Measurements from ENCODE around the gene CARM1.
A peak's percentile ranks its signal among the peaks of the same experiment; 100 is the strongest.

CARM1 gene

GRCh38 chr19:10913716-10914340 is 42.5 kb downstream of the CARM1 start:
- Histone ChIP-seq H3K36me3 (ENCODE audit: control insufficient read depth, insufficient read depth, low read length) (peaks cover 71% of the 10 kb centered on the region), H3K27ac (ENCODE audit: low read depth, low read length, severe bottlenecking) (no peak overlapping the region), H3K4me3 (ENCODE audit: extremely low read depth, insufficient read depth, low read length, poor library complexity, severe bottlenecking) (no peak overlapping the region), H3K4me1 (ENCODE audit: control insufficient read depth, insufficient read depth, low read length, poor library complexity, severe bottlenecking) (peaks cover 9% of the 10 kb centered on the region), H3K9me3 (ENCODE audit: control insufficient read depth, low read length) (no peaks in the 10 kb centered on the region)
- 97 to 98% methylated on average over 20 to 22 of the region's 24 CpGs for WGBS, 2 experiments (ENCODE audit: insufficient coverage in 2 of 2)

GRCh38 chr19:10915130-10916091 is 44.1 kb downstream of the CARM1 start:
- H3K4me1 ChIP-seq (ENCODE audit: control insufficient read depth, insufficient read depth, low read length, poor library complexity, severe bottlenecking), result peaks cover 9% of the 10 kb centered on the region
- no peak overlapping the region for H3K4me3 ChIP-seq (ENCODE audit: extremely low read depth, insufficient read depth, low read length, poor library complexity, severe bottlenecking)
- WGBS, 2 experiments (ENCODE audit: insufficient coverage in 2 of 2), result 92 to 93% methylated on average over 17 of the region's 19 CpGs
- no peak overlapping the region for H3K27ac ChIP-seq (ENCODE audit: low read depth, low read length, severe bottlenecking)
- peaks cover 73% of the 10 kb centered on the region for H3K36me3 ChIP-seq (ENCODE audit: control insufficient read depth, insufficient read depth, low read length)
- no peaks in the 10 kb centered on the region for H3K9me3 ChIP-seq (ENCODE audit: control insufficient read depth, low read length)

- Histone ChIP-seq H3K9me3 (ENCODE audit: control insufficient read depth, low read length) (no peaks in the 10 kb centered on the region), H3K27ac (ENCODE audit: low read depth, low read length, severe bottlenecking) (no peak overlapping the region), H3K36me3 (ENCODE audit: control insufficient read depth, insufficient read depth, low read length) (peaks cover 73% of the 10 kb centered on the region), H3K4me3 (ENCODE audit: extremely low read depth, insufficient read depth, low read length, poor library complexity, severe bottlenecking) (no peak overlapping the region), H3K4me1 (ENCODE audit: control insufficient read depth, insufficient read depth, low read length, poor library complexity, severe bottlenecking) (peaks cover 9% of the 10 kb centered on the region)
- WGBS, 2 experiments (ENCODE audit: insufficient coverage in 2 of 2), result 90 to 100% methylated on average over 2 to 5 of the region's 6 CpGs
These were observed 45.2 kb downstream of the CARM1 start for GRCh38 chr19:10916602-10917001.

GRCh38 chr19:10918359-10918758 is 47.0 kb downstream of the CARM1 start:
- Histone ChIP-seq H3K9me3 (ENCODE audit: control insufficient read depth, low read length) (no peaks in the 10 kb centered on the region), H3K27ac (ENCODE audit: low read depth, low read length, severe bottlenecking) (no peak overlapping the region), H3K4me1 (ENCODE audit: control insufficient read depth, insufficient read depth, low read length, poor library complexity, severe bottlenecking) (peaks cover 9% of the 10 kb centered on the region), H3K36me3 (ENCODE audit: control insufficient read depth, insufficient read depth, low read length) (peaks cover 69% of the 10 kb centered on the region), H3K4me3 (ENCODE audit: extremely low read depth, insufficient read depth, low read length, poor library complexity, severe bottlenecking) (no peak overlapping the region)
- WGBS, 2 experiments (ENCODE audit: insufficient coverage in 2 of 2), result 90 to 91% methylated on average over 9 to 10 of the region's 11 CpGs

- Histone ChIP-seq H3K4me1 (ENCODE audit: control insufficient read depth, insufficient read depth, low read length, poor library complexity, severe bottlenecking) (peaks cover 9% of the 10 kb centered on the region), H3K9me3 (ENCODE audit: control insufficient read depth, low read length) (no peaks in the 10 kb centered on the region), H3K27ac (ENCODE audit: low read depth, low read length, severe bottlenecking) (no peak overlapping the region), H3K36me3 (ENCODE audit: control insufficient read depth, insufficient read depth, low read length) (peaks cover 73% of the 10 kb centered on the region), H3K4me3 (ENCODE audit: extremely low read depth, insufficient read depth, low read length, poor library complexity, severe bottlenecking) (no peak overlapping the region)
- 95% methylated on average over 24 of the region's 26 CpGs for WGBS, 2 experiments (ENCODE audit: insufficient coverage in 2 of 2)
These were observed 48.3 kb downstream of the CARM1 start for GRCh38 chr19:10919352-10920287.

- Histone ChIP-seq H3K4me3 (ENCODE audit: extremely low read depth, insufficient read depth, low read length, poor library complexity, severe bottlenecking) (no peak overlapping the region), H3K36me3 (ENCODE audit: control insufficient read depth, insufficient read depth, low read length) (peaks cover 77% of the 10 kb centered on the region), H3K9me3 (ENCODE audit: control insufficient read depth, low read length) (no peaks in the 10 kb centered on the region), H3K4me1 (ENCODE audit: control insufficient read depth, insufficient read depth, low read length, poor library complexity, severe bottlenecking) (peaks cover 6% of the 10 kb centered on the region), H3K27ac (ENCODE audit: low read depth, low read length, severe bottlenecking) (no peak overlapping the region)
- 96 to 97% methylated on average over 8 to 10 of the region's 10 CpGs for WGBS, 2 experiments (ENCODE audit: insufficient coverage in 2 of 2)
These were observed 48.9 kb downstream of the CARM1 start for GRCh38 chr19:10920288-10920655.

- H3K4me1 ChIP-seq (ENCODE audit: control insufficient read depth, insufficient read depth, low read length, poor library complexity, severe bottlenecking), result peaks cover under 1% of the 10 kb centered on the region
- peaks cover 80% of the 10 kb centered on the region for H3K36me3 ChIP-seq (ENCODE audit: control insufficient read depth, insufficient read depth, low read length)
These were observed 49.4 kb downstream of the CARM1 start for GRCh38 chr19:10920781-10921180.

GRCh38 chr19:10921199-10921909 is 50.0 kb downstream of the CARM1 start:
- peaks cover 77% of the 10 kb centered on the region for H3K36me3 ChIP-seq (ENCODE audit: control insufficient read depth, insufficient read depth, low read length)
- no peaks in the 10 kb centered on the region for H3K4me1 ChIP-seq (ENCODE audit: control insufficient read depth, insufficient read depth, low read length, poor library complexity, severe bottlenecking)
- no peak overlapping the region for H3K4me3 ChIP-seq (ENCODE audit: extremely low read depth, insufficient read depth, low read length, poor library complexity, severe bottlenecking)
- H3K9me3 ChIP-seq (ENCODE audit: control insufficient read depth, low read length), result no peaks in the 10 kb centered on the region
- 94 to 96% methylated on average over 42 of the region's 43 CpGs for WGBS, 2 experiments (ENCODE audit: insufficient coverage in 2 of 2)
- H3K27ac ChIP-seq (ENCODE audit: low read depth, low read length, severe bottlenecking), result peak overlapping the region; percentile 23

More at GRCh38 chr19:10920781-10921180, 49.4 kb downstream of the CARM1 start:
- WGBS, 2 experiments (ENCODE audit: insufficient coverage in 2 of 2), result 94 to 96% methylated on average over 15 to 16 of the region's 16 CpGs
- no peaks in the 10 kb centered on the region for H3K9me3 ChIP-seq (ENCODE audit: control insufficient read depth, low read length)
- H3K27ac ChIP-seq (ENCODE audit: low read depth, low read length, severe bottlenecking), result peak overlapping the region; percentile 23
- no peak overlapping the region for H3K4me3 ChIP-seq (ENCODE audit: extremely low read depth, insufficient read depth, low read length, poor library complexity, severe bottlenecking)

GRCh38 chr19:10921910-10922637 is 50.7 kb downstream of the CARM1 start:
- Histone ChIP-seq H3K4me1 (ENCODE audit: control insufficient read depth, insufficient read depth, low read length, poor library complexity, severe bottlenecking) (no peaks in the 10 kb centered on the region), H3K36me3 (ENCODE audit: control insufficient read depth, insufficient read depth, low read length) (peaks cover 80% of the 10 kb centered on the region), H3K27ac (ENCODE audit: low read depth, low read length, severe bottlenecking) (no peak overlapping the region), H3K9me3 (ENCODE audit: control insufficient read depth, low read length) (no peaks in the 10 kb centered on the region), H3K4me3 (ENCODE audit: extremely low read depth, insufficient read depth, low read length, poor library complexity, severe bottlenecking) (no peak overlapping the region)
- 91 to 98% methylated on average over 8 to 23 of the region's 33 CpGs for WGBS, 2 experiments (ENCODE audit: insufficient coverage in 2 of 2)
